NB4 (cell line): ENCODE data around the gene TTC13.

Experiments
- DNase-seq: peaks from one replicate; pipeline ENCODE4 v3.0.0; 2010; ENCODE audit warnings: low read depth
- H3K4me3 ChIP-seq: one replicate; pipeline ENCODE4 v1.5.1; 2011; ENCODE audit warnings: mild to moderate bottlenecking, low read depth, low read length, moderate library complexity
- CTCF ChIP-seq: IDR thresholded peaks from one replicate; pipeline ENCODE4 v1.5.1; 2012; ENCODE audit warnings: low read depth, low read length
- MAX ChIP-seq: IDR thresholded peaks from 2 replicates; pipeline ENCODE4 v1.6.1; 2011; ENCODE audit warnings: low read depth, low read length
- MYC ChIP-seq: IDR thresholded peaks from 2 replicates; pipeline ENCODE4 v1.6.1; 2011; ENCODE audit warnings: low read depth, low read length
- POLR2A ChIP-seq: IDR thresholded peaks from 2 replicates; pipeline ENCODE4 v1.6.1; 2011; ENCODE audit warnings: mild to moderate bottlenecking; ENCODE audit not compliant: insufficient read length; ENCODE audit errors: extremely low read depth

Gene TTC13

DNA sequence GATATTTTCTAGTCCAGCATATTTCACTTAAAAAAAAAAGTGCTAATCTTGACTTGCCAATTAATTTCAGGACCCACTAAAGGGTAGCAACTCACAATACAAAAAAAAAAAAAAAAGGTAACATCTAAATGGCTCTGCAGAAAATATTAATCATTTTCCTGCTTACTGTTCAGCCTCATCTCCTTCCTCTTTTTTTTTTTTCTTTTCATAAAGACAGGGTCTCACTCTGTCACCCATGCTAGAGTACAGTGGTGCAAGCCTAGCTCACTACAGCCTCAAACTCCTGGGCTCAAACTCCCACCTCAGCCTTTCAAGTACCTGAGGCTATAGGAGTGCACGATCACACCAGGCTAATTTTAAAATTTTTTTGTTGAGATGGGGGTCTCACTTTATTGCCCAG, 30.4 kb downstream of the TTC13 start:
- TF ChIP-seq POLR2A (no peak), MAX (no peak)
- no peak overlapping the region for H3K4me3 ChIP-seq
- DNase-seq: no peak

GRCh38 chr1:230943048-230943593, 35.5 kb downstream of the TTC13 start:
- TF ChIP-seq POLR2A: no peak
- TF ChIP-seq CTCF: no peak
- no peak for TF ChIP-seq MAX
- no peak for TF ChIP-seq MYC
- no peak for DNase-seq
- H3K4me3 ChIP-seq: no peak overlapping the region

DNA sequence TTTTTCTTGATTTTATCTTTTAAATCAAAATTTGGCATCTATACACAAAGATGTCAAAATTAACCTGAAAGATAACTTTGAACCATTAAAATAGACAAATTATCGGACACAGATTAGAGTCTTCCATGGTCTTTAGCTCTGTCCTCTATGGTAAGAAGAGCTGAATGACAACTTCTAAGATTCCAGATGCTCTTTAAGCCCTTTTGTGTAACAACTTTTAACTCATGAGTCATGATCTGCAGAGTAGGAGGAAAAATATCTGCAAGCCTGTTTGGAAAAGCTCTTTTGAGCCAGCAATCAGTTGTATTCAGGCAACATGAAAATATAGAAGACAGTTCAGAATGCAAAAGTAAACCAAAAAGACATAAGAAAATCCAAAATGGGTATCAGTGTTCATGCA, 37.8 kb downstream of the TTC13 start:
- no peak for DNase-seq

GRCh38 chr1:230939806-230940489, 38.7 kb downstream of the TTC13 start:
- TF ChIP-seq POLR2A (no peak), MAX (no peak), MYC (no peak), CTCF (no peak)
- DNase-seq: no peak
- H3K4me3 ChIP-seq: no peak overlapping the region

More for the DNA sequence above, 37.8 kb downstream of the TTC13 start:
- TF ChIP-seq MYC: no peak
- TF ChIP-seq POLR2A: no peak
- no peak for TF ChIP-seq CTCF
- TF ChIP-seq MAX: no peak
- H3K4me3 ChIP-seq: no peak overlapping the region

- DNase-seq: no peak
- TF ChIP-seq MAX (no peak), MYC (no peak), CTCF (no peak), POLR2A (no peak)
- H3K4me3 ChIP-seq: no peak overlapping the region
Measured at GRCh38 chr1:230938924-230939368, 39.7 kb downstream of the TTC13 start.

DNA sequence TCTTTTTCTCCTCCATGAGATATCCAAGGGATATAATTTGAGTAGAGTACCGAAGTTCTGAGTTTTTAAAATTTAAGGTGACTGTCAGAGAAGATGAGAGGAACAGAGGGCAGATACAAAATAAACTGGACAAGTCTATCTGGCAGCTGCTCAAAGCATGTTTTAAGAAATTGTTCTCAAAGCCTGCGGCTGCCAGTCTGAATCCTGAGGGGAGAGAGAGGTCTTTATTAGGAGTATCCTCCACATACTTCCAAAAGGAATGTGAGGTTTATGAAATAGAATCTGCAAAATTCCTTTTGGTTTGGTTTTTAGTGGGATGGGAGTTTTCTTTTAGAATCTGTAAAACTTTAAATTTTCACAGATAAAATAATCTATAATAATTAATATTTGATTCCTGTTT, 41.3 kb downstream of the TTC13 start:
- TF ChIP-seq POLR2A: no peak
- H3K4me3 ChIP-seq: no peak overlapping the region
- DNase-seq: no peak
